Fibroblast of peridontal ligament (primary cell): Measurements from ENCODE around the gene GOSR2.
"Not testable (repeated sequence)": the region's sequence is repeated elsewhere in the genome, so short reads cannot be mapped to it uniquely, and the experiment has no call there.

Source experiments
- DNase-seq: peaks from one replicate; pipeline ENCODE4 v3.0.0-alpha.2; 2010; ENCODE audit errors: extremely low read depth

The GOSR2 gene

DNA sequence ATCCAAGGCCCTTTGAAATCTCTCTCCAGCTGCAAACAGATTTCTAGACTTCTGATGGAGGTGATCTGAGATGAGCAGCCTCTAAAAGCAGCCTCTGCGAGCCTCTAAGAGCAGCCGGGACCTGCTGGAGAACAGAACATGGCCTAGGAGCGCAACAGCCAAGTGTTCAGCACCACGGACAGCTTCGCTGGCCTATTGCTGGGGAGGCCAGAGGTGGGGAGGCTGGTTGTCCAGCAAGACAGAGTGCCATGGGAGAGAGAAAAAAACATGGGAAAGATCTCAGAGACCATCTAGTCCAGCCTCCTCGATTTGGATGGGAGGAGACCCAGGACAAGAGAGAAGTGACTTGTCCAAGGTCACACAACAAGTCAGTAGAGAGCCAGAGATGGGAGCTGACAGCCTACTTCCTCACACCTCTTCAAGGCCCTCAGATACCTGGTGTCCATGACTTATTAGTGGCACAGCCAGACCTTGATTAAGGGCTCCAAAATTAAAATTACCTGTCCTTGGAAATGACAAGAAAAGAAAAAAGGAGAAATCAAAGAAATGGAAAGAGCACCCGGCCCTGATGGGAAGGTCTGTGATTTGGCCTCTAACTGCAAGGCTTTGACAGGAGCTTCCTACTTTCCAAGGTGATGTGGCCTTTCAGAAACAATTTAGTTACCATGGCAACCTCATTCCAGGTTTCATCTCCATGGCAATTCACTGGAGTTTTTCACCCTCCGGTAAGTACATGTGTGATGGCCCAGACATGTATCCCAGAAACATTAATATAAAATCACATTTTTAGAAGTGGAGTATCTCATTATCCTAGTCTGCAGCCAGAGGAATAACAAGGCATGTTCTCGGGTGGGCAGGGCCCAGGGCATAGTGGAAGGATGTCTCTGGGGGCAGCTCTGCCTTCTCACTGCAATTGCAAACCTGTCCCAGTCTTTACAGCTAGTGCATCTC lies 41.6 kb downstream of the GOSR2 start:
- no peak for DNase-seq

DNA sequence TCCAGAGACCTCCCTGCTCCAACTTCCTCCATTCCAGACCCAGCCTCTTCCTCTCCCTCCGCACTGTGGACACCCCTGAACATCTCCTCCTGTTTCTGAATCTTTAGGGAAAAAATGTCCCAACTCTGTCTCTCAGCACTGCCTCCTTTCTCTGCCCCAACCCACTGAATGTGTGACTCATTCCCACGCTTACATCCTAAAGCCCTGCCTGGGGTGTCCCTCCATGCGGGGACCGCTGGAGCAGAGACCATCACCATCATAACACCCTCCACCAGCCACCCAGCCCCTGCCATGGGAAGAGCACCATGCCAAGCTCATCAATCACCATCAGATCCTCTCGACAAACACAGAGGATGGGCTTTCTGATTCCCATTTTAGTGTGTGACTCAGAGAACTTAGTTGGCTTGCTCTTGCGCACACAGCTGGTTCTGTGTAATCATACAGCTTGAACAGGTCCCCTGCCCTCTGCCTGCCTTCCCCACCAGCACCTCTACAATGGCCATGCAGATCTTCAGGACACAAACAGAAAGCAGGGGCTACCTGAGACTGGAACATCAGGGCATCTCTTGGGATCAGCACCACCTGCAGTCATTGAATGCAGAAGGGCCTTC lies 45.4 kb downstream of the GOSR2 start:
- no peak for DNase-seq

- DNase-seq, result no peak
These were observed 45.9 kb downstream of the GOSR2 start for GRCh38 chr17:46968896-46969295.

- no peak for DNase-seq
These were observed 48.8 kb downstream of the GOSR2 start for GRCh38 chr17:46971647-46972300.

DNA sequence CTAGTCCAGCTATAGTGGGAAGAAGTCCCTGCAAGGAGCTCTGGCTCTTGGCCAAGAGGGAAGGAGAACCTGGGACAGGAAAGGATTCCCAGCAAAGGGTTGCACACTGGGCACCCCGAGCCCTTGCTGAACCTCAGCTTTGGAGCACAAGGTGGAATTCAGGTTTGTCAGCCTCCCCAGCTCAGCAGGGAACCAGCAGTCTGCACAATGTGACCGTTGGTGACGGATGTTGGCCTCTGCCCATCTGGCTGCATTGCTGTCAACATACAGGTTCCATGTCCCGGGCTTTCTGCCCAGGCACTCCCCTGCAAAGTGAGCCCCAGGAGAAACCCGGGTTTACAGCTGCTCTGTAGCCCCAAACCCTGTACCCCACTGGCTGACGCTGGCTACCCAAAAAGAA lies 49.4 kb downstream of the GOSR2 start:
- DNase-seq, result no peak

DNA sequence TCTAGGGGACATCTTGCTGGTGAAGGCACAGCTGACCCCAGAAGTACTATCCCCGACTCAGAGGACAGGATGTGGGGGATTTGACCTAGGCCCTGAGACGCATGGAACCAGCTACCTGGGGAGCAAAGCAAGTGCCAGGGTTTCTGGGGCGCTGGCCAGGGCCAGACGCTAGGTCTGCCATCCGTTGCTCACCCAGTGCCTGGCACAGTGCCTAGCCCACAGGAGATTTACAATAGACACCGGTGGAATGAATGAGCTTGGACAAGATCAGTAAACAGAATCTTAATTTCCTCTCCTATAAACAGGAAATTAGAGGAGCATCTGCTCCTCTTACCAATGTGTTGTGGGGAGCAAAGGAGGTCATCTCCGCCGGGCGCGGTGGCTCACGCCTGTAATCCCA lies 51.1 kb downstream of the GOSR2 start:
- DNase-seq, result no peak

- no peak for DNase-seq
These were observed 52.3 kb downstream of the GOSR2 start for GRCh38 chr17:46975287-46975686.

GRCh38 chr17:46976626-46977270 lies 53.8 kb downstream of the GOSR2 start:
- DNase-seq, result no peak

DNA sequence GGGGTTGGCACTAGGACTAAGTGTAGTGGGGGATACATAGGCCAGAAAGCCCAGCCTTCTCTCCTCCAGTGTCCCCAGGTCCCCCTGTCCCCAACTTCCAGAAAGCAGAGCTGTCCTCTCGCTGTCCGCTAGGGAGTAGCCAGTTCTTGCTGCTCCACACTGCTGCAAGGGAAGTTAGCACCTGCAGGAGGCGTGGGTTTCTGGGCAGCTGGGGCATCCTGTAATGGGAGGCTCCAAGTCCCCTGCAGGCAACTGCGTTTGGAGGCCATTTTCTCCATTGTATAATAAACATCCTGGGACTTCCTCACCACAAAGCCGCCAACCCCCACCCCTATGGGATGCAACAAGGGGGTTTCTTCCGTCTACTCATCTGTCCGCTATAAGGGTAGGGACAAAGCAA lies 54.4 kb downstream of the GOSR2 start:
- no peak for DNase-seq

DNA sequence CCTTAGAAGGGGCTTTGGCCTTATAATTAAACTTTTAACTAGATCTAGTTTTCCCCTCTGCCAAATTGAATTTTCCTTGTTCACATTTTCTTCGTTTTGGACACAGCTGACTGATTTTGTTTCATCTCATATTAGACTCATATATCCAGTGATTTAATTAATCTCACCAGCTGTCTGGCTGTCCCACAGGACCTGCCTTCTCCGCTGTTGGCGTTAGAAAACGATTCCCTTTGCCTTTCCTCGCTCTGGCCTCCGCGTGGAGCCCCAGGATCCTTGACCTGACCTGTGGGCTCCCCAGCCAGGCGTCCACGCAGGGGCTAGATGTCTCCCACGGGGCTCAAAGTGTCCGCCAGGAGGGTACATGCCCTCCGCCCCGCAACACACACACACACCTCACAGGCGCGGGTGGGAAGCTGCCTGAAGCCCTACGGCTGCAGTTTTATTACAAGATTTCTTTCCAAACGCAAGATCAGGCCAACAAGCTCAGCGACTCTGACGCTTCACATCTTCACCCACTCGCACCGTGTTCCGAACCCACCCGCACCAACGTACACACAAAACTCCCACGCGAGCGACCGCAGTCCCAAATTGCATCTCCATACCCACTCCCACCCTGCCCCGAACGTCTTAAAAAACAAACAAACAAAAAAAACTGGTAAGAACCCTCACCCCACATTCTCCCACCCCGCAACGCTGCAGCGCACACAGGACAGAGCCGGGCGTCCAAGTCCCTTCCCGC lies 55.0 kb downstream of the GOSR2 start:
- DNase-seq, result no peak

- DNase-seq, result no peak
These were observed 55.7 kb downstream of the GOSR2 start for GRCh38 chr17:46978489-46979146.

DNA sequence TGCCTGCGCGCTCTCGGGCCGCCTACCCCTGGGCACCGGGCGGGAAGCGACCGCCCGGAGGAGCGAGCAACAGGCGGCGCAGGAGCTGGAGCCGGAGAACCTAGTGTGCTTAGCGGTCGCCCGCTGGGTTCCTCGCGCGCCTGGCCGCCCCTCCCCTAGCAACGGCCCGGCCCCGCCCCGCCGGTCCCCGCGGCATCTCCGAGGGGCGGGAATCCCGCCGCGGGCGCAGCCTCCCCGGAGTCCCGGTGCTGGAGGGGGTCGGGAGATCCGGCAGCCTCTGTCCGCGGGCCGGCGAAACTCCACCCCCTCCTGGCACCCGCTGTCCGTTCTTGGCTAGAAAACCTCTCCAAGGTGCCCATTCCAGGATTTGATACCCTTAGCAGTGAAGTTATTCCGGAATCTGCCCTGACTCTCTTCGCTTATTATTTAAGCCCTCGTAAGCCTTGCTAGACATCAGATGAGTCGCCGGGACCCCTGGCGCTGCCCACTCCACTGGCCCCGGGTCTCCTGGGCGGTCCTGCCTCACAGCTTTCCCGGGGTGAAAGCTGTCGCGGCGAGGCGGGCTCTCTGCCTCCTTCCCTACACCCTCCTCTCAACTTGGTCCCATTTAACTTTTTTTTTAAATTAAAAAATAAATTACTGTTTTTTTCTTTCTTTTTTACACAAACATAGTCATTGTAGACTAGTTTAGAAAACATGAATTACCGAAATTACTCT lies 56.3 kb downstream of the GOSR2 start, which contains the start of gene RPRML:
Gene RPRML (minus strand): TSS at position 107 of the 717 bp plus-strand sequence. CDS start 246 bp downstream, outside the sequence.
- DNase-seq, result no peak

GRCh38 chr17:46982577-46982976 lies 59.6 kb downstream of the GOSR2 start:
- no peak for DNase-seq

DNA sequence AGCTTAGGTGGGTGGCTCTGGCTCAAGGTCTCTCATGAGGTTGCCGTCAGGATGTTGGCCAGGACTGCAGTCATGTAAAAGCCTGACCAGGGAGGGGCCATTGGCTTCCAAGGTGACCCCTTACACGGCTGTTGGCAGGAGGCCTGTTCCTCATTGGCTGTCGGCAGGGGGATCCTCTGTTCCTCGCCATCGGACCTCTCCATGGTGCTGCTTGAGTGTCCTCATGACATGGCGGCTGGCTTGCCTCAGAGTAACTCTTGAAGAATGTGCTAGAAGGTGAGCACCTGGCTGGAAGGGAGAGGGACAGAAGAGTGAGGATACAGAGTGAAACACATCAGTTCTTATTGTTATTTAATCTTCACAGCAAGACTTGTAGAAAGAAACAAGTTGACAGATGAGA lies 60.8 kb downstream of the GOSR2 start:
- no peak for DNase-seq

- no peak for DNase-seq
These were observed 61.4 kb downstream of the GOSR2 start for GRCh38 chr17:46984341-46984740.

DNA sequence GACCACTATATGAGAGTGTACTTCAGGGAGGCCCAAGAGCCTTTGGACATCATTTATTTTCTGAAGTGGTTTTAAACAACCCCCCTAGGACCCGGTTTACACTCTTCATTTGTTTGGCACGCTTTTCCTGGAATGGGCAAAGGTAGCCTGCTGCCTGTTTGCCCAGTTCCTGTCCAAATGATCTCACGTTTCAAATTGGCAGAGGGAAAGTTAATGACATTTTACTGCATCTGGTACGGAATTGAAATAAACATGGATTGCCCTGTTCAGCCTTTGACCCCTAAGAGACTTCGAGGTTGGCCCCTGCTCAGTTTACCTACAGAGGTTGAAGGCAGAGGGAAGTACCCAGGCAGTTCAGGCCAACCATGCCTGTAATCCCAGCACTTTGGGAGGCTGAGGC lies 61.9 kb downstream of the GOSR2 start:
- DNase-seq, result no peak

- DNase-seq, result no peak
These were observed 63.4 kb downstream of the GOSR2 start for GRCh38 chr17:46986366-46986765.

- DNase-seq, result not testable (repeated sequence)
These were observed 65.0 kb downstream of the GOSR2 start for GRCh38 chr17:46987927-46988326.

GRCh38 chr17:46989637-46990431 lies 66.9 kb downstream of the GOSR2 start:
- DNase-seq, result no peak
